HG03103 (cell line): ENCODE data around the gene SLAMF8.

Experiments used
- ATAC-seq: cut with Tn5 transposase; IDR thresholded peaks from one replicate; pipeline ENCODE4 v1.9.1; 2021; ENCODE audit warnings: low read depth; ENCODE audit not compliant: unreplicated experiment

The SLAMF8 gene

DNA sequence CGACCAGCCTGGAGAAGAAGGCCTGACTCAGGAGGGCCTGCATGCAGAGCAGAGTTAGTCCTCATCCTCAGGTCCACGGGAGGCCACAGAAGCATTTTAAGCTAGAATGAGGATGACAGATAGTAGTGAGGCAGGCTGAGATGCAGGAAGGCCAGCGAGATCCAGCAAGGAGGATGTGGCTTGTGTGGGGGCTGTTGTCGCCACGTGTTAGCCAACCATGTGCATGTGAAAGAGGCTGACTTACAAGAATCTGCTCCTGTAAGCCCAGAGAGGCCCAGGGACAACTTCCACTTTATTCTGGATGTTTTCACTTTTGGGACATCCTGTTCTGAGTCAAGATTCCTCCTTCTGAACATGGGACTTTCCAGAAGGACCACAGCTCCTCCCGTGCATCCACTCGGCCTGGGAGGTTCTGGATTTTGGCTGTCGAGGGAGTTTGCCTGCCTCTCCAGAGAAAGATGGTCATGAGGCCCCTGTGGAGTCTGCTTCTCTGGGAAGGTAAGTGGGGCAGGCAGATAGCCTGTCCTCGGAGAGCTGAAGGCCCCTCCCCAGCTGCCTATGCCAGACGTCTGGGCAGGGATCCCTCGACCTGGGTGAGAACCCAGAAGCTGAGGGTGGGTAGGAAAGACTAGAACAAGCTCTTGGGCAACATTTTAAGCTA is at the start of gene SLAMF8:
Gene SLAMF8, plus strand, starts transcription at position 433 of the 661 bp plus-strand sequence. Its CDS starts 26 bp downstream, at position 459.
- ATAC-seq = no peak

DNA sequence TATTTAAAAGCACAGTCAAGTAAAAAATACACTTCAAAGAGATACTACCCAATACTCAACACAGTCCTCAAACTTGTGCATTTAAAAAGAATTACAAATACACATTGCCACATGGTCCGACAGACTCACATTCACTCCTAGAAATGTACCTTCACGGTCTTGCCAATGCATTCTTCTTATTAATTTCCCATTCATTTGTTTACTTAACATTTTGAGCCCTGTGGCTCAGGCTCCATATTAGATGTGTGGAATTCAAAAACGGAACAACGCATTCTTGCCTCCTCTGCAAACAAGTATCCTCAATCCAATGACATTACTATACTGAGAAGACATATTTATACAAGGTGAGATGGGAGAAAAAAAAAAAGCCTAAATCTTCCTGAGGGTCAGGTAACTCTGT is 48.4 kb upstream of the SLAMF8 start:
- ATAC-seq = no peak

DNA sequence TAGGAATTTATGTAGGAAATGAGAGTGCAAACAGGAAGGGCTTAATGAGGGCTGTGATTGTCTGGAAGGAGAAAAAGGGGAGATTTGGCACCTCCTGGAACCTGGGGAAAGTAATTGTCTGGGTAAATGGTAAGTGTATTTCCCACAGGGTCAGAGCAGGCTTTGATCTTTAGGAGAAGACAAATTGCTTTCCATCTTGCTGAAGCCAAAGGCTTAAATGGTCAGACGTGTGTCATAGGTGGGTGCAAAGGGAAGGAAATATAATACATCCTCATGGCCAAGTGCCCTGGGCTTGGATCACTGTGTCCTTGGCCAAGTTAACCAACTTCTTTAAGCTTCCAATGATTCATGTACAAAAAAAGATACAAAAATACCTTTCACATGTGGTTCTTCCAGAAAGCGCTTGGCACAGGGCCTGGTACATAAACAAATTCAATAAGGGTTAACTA is 47.2 kb upstream of the SLAMF8 start:
- ATAC-seq = no peak

DNA sequence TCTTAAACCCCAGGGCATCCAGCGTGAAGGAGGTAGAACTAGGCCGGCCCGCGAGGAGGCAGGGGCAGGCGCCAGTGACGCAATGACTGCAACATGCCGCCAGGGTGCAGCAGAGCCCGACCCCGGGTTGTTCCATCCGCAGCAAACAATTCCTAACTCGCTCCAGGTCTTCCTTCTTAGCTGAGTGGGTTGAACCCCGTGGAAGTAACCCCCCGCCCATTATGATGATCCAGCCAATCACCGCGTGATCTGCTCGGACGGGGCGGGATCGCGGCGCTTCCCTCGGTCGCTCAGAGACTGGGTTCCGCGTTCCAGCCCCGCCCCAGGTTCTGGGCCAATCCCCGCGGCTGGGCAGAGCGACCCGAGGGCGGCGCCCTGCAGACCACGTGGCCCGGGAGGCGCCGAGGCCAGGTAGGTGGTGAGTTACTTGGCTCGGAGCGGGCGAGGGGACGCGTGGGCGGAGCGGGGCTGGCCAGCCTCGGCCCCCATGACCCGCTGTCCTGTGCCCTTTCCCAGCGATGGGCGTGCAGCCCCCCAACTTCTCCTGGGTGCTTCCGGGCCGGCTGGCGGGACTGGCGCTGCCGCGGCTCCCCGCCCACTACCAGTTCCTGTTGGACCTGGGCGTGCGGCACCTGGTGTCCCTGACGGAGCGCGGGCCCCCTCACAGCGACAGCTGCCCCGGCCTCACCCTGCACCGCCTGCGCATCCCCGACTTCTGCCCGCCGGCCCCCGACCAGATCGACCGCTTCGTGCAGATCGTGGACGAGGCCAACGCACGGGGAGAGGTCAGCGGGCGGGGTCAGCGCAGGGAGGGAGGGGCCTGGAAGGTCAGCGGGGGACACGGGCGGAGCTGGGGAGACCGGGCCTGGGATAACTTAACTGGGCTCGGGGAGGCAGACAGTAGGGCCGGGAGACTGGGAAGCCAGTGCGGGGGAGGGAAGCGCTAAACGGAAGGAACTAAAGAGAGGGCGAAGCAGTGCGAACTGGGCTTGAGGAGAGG is 45.8 kb upstream of the SLAMF8 start, which contains the start of gene DUSP23:
Gene DUSP23, plus strand, starts transcription at position 380 of the 1,000 bp plus-strand sequence. Its CDS starts 139 bp downstream, at position 519.
- ATAC-seq = peak; percentile 98

DNA sequence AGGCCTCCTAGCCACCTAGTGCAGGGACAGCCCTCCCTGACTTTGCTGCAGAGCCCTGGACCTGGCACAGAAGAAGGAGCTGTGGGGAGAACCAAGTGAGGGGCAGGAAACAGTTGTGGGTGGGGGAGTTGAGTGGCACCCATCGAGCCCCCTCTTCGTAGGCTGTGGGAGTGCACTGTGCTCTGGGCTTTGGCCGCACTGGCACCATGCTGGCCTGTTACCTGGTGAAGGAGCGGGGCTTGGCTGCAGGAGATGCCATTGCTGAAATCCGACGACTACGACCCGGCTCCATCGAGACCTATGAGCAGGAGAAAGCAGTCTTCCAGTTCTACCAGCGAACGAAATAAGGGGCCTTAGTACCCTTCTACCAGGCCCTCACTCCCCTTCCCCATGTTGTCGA is 44.7 kb upstream of the SLAMF8 start:
- no peak for ATAC-seq

DNA sequence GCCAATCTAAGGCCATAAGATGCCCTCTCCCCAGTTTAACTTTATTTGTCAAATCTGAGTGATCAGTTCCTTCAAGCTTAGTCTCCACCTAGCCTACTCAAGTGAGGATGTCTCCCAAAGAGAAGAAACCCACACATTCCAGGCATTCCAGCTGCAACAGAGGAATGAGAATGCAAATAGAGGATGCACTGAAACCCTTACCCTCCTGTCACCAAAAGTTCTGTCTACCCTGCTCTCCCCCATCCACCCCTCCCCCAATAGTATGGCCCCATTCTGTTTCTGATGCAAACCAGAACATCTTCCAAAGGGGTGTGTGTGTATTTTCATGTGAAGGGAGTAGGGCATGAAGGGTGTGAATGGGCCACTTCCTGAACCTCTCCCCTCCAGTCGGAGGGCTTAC is 42.9 kb upstream of the SLAMF8 start:
- no peak for ATAC-seq

DNA sequence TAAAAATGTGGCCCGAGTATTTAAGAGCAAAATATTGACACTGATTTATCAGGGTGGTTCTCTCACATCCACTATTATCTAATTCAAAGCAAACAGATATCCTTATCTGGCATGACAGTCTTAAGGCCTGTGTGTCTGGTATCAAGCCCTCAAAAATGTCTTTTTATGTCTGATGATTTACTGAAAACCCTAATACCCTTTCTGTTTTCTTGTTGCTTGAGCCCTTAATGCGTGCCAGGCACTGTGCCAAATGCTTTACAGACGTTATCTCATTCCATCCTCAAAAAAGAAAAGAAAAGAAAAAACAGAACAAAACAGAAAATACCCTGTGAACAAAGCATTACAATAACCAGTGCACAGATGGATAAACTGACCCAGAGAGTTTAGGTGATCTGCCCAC is 40.2 kb upstream of the SLAMF8 start:
- no peak for ATAC-seq

DNA sequence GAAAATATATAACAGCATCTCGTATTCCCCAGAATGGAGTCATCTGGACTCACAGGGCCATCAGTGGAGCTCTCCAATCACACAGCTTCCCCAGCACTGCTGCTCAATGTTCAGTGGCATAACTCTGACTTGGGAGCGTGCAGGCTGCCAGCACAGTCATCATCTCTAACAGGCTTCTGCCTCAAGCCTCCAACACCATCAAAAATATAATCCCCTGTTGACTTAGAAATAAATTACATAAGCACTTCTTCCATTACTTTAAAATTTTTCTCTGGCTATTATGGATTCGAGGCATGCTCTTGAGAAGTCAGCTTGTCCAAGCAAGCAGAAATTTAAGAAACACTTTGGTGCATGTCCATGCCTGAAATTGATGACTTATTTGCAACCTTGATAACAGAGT is 39.7 kb upstream of the SLAMF8 start:
- no peak for ATAC-seq

DNA sequence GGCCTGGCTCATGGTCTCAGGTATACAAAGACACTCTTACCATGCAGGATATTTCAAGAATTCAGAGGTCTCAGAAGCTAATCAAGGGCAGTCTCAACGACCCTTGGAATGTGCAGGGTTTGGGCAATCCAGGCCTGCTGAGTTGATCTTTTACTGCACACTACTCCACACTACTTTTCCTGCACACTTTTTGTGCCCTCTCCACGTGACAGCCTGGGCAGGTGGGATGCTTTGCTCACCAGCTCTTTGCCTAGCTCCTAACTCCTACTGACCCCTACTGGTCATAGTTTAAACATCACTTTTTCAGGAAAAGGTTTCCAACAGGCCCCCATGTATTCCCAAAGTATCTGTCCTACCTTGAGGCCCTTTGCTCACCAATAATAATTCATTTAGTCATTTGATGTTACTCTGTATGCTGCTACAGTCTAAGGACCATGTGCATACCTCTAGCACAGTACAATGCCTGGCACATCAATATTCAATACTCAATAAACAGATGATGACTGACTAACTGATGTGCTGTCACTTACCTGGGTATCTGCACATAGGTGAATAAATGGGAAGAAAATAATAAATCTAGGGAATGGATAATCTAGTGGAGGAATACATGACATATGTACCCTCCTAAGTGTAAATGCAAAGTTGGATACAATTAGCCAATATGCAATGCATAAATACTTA is 36.3 kb upstream of the SLAMF8 start:
- ATAC-seq = no peak

DNA sequence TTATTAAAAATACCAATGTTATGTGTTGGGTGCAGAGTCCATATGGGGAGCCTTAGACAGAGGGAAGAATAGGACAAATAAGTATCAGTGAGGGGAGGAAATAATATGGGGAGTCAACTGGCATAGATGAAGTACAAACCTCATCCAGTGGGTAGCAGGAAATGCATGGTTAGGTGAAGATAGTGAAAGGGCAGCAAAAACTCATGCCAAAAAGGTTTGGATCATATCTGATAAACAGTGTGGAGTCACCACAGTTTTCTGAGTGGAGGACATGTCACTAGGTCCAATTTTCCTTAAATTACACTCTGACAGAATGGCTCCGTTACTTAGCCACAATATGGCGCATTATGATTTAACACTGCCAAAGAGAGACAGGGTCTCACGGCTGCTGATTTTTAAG is 35.6 kb upstream of the SLAMF8 start:
- no peak for ATAC-seq

DNA sequence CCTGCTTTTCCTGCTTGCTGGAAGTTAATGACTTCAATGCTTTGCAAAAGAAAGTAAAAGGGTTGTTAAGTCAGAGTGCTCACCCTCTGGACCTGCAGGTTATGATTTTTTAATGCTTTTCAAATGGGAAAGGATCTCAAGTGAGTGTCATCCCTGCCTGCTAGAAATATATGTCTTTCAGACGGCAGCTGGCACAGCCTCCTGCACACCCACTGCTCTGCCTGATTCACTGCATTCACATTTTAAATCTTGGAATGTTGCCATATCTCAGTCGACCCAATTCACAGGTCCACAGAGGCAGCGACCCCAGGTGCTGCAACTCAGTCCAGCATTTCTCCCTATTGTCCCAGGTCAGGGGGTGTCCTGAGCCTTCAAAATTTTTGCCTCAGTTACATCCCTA is 35.2 kb upstream of the SLAMF8 start:
- no peak for ATAC-seq

DNA sequence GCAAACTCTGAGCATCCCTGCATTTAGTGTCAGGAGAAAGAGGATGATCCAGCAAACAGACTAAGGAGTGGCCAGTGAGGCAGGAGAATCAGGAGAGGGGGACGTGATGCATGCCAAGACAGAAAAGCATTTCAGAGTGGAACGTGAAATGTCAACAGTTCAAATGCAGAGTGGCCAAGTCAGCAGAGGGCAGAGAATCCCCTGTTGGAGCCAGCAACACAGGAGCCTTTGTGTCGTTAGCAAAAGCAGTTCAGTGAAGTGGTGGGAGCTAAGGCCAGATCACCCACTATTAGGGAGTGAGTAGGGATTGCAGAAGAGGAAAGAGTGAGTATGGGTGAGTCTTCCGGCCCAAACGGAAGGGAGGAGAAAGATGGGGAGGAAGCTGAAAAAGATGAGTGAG is 31.1 kb upstream of the SLAMF8 start:
- no peak for ATAC-seq

DNA sequence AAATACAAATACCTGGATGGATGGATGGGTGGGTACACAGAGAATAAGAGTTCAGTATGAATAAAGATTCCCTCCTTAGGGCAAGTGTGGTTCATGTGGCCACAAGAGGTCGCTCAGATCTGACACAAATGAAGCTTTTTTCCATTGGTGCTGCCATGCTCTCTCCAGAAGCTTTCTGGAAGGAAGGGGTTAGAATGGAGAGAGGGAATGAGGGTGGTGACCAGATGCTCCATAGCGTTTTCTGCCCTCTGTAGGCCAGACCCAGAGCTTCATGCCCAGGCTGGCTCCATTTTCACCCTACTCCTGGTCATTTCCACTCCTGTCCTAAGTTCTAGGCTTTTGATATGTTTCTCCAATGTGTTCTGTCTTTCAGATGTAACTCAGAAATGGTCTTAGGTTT is 27.8 kb upstream of the SLAMF8 start:
- no peak for ATAC-seq

DNA sequence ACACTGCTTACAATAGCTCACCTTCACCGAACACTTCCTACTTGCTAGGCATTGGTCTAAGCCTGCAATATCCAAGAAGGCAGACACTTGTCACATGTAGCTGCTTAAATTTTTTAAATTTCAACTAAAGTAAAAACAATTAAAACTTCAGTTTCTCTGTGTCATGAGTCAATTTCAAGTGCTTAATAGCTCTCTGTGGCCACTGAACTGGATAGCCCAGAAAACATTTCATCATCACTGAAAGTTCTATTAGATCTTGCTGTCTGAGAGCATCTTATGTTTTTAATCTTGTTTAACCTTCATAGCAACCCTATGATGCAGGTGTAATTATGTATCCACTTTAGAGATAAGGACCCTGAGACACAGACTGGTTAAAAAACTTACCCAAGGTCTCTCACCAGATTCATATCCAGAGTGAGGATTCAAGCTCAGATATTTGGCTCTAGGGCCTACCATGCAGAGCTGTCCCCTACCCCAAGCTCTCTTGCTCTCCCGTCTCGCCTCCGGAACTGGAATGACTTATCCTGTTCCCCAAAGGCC is 27.2 kb upstream of the SLAMF8 start:
- no peak for ATAC-seq

DNA sequence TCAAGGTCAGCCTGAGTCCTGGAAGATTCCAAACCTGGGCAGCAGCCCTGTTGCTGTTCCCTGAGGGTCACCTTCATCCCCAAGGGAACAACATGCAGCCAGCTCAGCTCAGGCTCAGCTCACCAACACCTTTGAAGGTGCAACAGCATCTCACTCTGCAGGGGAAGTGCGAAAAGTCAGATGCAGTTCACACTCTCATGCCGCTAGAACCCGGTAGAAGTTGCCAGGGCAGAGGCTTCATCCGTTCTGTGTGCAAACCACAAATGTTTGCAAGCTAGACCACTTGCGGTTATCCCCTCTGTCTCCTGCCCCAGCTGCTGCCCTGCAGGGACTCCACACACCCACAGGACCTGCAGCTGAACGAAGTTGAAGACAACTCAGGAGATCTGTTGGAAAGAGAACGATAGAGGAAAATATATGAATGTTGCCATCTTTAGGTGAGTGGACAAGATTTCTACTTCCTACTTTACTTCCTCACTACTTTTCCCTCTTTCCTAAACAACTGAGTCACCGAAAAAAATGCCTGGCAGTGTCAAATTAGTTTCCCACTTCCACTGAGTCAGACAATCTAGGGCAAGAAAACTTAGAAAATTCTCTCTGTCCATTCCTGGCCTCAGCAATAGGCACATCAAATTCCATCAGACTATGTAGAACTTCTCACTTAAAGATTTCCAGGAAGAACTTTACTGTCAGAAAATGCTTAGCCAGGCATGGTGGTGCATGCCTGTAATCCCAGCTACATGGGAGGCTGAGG is 26.3 kb upstream of the SLAMF8 start:
- peak; percentile 51 for ATAC-seq

DNA sequence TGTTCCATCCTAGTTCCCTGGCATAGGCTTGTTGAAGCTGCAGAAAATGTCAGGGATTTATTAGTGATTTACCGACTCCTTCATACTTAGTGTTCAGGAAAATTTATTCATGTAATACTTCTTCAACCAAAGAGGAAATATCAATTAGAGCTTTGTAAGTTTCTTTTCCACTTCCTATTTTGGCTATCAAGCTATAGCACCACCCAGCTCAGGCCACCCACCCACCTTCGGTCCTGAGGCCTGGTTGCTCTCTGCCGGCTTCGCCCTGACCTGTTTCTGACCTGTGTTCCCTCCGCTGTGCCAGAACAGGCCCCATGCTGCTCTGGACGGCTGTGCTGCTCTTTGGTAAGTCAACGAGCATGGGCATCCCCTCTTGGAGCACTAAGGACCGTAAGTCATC is 24.6 kb upstream of the SLAMF8 start, which contains the start of gene FCRL6:
Gene FCRL6, plus strand, starts transcription at position 250 of the 400 bp plus-strand sequence. Its CDS starts 65 bp downstream, at position 315.
- no peak for ATAC-seq

DNA sequence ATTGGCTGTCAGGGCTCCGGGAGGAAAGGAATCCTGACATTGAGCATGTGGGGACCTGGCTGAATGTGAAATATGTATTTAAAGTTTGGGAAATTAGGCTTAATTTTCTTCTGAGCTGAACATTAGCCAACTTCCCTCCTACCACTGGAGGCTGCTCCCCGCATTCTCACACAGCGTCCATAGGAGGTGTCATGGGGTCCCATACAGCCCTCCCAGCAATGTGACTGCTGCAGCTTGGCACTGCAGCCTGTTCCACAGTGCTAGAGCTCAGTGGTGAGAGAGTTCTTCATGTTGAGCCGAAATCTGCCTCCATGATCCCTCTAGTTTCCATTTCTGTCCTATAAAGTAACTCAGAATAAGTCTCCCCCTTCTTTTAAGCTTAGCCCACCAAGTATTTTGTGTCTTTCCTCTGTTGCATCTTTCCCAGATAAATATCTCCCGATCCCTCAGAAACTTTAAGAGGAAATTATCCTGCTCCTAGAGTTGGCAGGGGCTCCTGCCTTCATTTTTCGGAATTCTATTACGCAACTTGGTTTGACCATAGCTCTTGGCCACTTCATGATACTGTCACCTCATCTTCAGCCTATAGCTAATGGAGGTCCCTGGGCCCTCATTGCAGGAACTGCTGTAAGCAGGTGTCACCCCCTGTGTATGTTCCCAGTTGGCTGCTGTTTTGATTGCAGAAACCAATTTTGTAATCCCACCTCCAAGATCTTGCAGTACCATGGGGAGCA is 22.6 kb upstream of the SLAMF8 start:
- no peak for ATAC-seq

DNA sequence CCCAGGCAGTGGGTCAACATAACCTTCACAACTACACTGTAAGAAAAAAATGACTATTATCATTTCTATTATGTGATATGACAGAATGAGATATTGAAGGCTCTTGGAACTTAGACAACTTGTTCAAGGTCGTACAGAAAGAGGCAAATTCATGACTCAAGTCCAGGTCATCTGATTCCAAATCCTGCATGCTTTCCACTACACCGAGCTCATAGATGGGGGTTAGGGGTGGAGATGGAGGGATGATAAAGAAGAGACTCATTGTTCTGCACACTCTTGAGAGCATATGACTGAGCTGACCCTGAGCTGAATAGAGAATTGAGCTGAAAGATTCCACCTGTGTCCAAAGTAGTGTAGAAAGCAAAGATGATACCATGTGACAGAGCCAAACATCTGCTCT is 21.7 kb upstream of the SLAMF8 start:
- no peak for ATAC-seq

DNA sequence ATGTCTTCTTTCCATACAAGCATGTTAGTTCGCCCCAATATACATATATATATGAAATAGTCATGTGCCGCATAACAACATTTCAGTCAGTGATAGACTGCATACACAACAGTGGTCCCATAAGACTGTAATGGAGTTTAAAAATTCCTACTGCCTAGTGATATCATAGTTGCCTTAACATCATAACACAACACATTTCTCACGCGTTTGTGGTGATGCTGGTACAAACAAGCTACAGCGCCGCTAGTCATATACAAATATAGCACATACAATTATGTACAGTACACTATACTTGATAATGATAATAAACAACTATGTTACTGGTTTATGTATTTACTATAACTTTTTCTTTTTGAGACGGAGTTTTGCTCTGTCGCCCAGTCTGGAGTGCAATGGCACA is 10.7 kb upstream of the SLAMF8 start:
- ATAC-seq = no peak
